Measurements from ENCODE around the gene ALG8. TPM values are rescaled to one million over a fixed set of nuclear protein-coding genes. Genes with fewer than 3 reads are reported as not detected.

The ALG8 gene
- total RNA-seq, 3 donors from 2014 or later (not counting 1 experiment from before 2014, with no cell fraction given), result 19.2 to 20.1 (median 19.8) TPM

DNA sequence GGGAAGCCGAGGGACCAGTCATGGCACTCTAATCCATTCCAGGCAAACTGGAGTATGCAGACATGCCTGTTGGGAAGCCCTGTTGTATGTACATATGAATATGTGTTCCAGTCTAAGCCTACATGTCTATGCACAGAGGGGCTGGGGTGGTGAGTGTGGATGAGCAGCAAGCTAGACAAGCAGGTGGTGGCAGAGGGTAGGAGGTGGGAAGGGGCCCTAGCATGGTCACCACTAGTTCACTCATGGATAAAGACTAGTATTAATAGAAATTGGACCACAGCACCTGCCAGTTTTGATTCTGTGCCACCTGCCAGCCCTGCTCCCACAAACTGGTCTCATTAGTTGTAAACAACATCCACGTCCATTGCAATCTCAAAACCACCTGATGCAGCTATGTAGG is 74.2 kb downstream of the ALG8 start:
- no peaks in the 10 kb centered on the region for H3K9me3 Mint-ChIP-seq
- H3K4me1 Mint-ChIP-seq, result peaks cover 4 to 7% of the 10 kb centered on the region in 2 donors
- intact Hi-C loops (cut with micrococcal nuclease), result no loop called here
- no peaks in the 10 kb centered on the region for H3K27me3 Mint-ChIP-seq (ENCODE audit: low read depth in 2 of 2)
- H3K27ac Mint-ChIP-seq, result no peak overlapping the region
- Histone ChIP-seq H3K4me1 (ENCODE audit: control insufficient read depth, insufficient read depth, low read length) (no peaks in the 10 kb centered on the region), H3K4me3 (ENCODE audit: low read length) (no peak overlapping the region), H3K9me3 (ENCODE audit: control insufficient read depth, insufficient read depth, low read length) (no peaks in the 10 kb centered on the region), H3K36me3 (ENCODE audit: control insufficient read depth, insufficient read depth, low read length) (peaks cover 19% of the 10 kb centered on the region), H3K27ac (ENCODE audit: low read length) (no peak overlapping the region), H3K27me3 (ENCODE audit: control insufficient read depth, insufficient read depth, low read length) (no peaks in the 10 kb centered on the region)
- ATAC-seq (no peak), DNase-seq (no peak)
- peaks cover 15% of the 10 kb centered on the region for H3K36me3 Mint-ChIP-seq
- WGBS (ENCODE audit: insufficient coverage), result 77% methylated on average over 2 of the region's 2 CpGs
- H3K4me3 Mint-ChIP-seq, result no peak overlapping the region
- TF ChIP-seq, protein P1, sequence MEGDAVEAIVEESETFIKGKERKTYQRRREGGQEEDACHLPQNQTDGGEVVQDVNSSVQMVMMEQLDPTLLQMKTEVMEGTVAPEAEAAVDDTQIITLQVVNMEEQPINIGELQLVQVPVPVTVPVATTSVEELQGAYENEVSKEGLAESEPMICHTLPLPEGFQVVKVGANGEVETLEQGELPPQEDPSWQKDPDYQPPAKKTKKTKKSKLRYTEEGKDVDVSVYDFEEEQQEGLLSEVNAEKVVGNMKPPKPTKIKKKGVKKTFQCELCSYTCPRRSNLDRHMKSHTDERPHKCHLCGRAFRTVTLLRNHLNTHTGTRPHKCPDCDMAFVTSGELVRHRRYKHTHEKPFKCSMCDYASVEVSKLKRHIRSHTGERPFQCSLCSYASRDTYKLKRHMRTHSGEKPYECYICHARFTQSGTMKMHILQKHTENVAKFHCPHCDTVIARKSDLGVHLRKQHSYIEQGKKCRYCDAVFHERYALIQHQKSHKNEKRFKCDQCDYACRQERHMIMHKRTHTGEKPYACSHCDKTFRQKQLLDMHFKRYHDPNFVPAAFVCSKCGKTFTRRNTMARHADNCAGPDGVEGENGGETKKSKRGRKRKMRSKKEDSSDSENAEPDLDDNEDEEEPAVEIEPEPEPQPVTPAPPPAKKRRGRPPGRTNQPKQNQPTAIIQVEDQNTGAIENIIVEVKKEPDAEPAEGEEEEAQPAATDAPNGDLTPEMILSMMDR (IDR thresholded peaks at IDR 0.05), result no peak

DNA sequence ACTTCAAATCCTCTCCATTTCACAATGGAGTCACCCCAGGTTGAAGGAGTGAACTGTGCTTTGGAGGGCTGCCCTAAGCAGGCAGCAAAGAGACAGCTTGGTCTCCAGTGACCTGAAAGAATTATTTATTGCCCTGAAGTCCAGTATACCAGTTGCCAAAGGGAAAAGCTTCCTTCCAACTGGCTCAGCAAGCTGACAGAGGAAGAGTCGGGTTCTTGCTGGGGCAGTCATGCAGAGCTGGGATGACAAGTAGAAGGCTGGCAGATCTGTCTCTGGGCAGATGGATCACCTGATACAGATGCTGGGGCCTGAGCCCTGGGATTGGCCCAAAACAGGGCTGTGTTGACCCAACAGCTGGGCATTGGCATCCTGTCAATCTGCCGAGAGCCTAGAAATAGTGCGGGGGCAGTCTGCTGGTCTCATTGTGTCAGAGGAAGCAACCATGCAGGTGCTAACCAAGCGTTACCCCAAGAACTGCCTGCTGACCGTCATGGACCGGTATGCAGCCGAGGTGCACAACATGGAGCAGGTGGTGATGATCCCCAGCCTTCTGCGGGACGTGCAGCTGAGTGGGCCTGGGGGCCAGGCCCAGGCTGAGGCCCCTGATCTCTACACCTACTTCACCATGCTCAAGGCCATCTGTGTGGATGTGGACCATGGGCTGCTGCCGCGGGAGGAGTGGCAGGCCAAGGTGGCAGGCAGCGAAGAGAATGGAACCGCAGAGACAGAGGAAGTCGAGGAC is 75.8 kb downstream of the ALG8 start, which contains the start of gene THRSP:
Gene THRSP (plus strand): TSS at position 422 of the 742 bp plus-strand sequence. CDS start 21 bp downstream, at position 443.
- peaks cover 8% of the 10 kb centered on the region for H3K36me3 Mint-ChIP-seq
- H3K27me3 Mint-ChIP-seq (ENCODE audit: low read depth in 2 of 2), result no peaks in the 10 kb centered on the region
- Histone ChIP-seq H3K9me3 (ENCODE audit: control insufficient read depth, insufficient read depth, low read length) (no peaks in the 10 kb centered on the region), H3K27ac (ENCODE audit: low read length) (no peak within 1 kb of the TSS), H3K4me1 (ENCODE audit: control insufficient read depth, insufficient read depth, low read length) (no peaks in the 10 kb centered on the region), H3K27me3 (ENCODE audit: control insufficient read depth, insufficient read depth, low read length) (no peaks in the 10 kb centered on the region), H3K4me3 (ENCODE audit: low read length) (no peak within 1 kb of the TSS), H3K36me3 (ENCODE audit: control insufficient read depth, insufficient read depth, low read length) (peaks cover 5% of the 10 kb centered on the region)
- H3K4me1 Mint-ChIP-seq, result peaks cover 0 to 4% of the 10 kb centered on the region in 2 donors
- ATAC-seq (no peak), DNase-seq (no peak)
- TF ChIP-seq, protein P1 (IDR thresholded peaks at IDR 0.05), result no peak
- intact Hi-C loops (cut with micrococcal nuclease), result no loop called here
- no peaks in the 10 kb centered on the region for H3K9me3 Mint-ChIP-seq
- 94% methylated on average over 14 of the region's 14 CpGs for WGBS (ENCODE audit: insufficient coverage)
- H3K27ac Mint-ChIP-seq, result no peak within 1 kb of the TSS
- H3K4me3 Mint-ChIP-seq, result no peak within 1 kb of the TSS

DNA sequence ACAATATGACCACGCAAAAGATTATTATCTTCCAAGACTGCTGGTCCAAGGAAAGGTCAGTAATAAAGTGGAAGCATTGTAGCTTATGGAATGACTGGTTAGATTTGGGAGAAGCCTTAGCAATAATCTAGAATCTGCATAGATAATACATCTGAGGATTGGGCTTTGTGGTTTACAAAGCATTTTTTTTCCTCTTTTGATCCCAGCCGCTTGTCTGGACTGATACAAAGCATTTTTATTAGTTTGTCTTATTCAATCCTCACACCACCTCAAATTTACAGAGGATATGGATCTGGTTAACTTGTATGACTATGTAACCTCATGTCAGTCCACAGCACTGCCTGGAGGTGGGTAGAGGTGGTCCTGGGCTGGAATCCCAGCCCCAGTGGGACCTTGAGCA is 76.8 kb downstream of the ALG8 start:
- H3K4me1 ChIP-seq (ENCODE audit: control insufficient read depth, insufficient read depth, low read length), result no peaks in the 10 kb centered on the region
- Mint-ChIP-seq H3K36me3 (peaks cover 4% of the 10 kb centered on the region), H3K4me1 (peaks cover 0 to 4% of the 10 kb centered on the region in 2 donors), H3K27me3 (ENCODE audit: low read depth in 2 of 2) (no peaks in the 10 kb centered on the region), H3K4me3 (no peak overlapping the region), H3K27ac (no peak overlapping the region), H3K9me3 (no peaks in the 10 kb centered on the region)
- peaks cover 1% of the 10 kb centered on the region for H3K36me3 ChIP-seq (ENCODE audit: control insufficient read depth, insufficient read depth, low read length)
- TF ChIP-seq, protein P1 (IDR thresholded peaks at IDR 0.05), result no peak
- no peak overlapping the region for H3K27ac ChIP-seq (ENCODE audit: low read length)
- DNase-seq (no peak), ATAC-seq (no peak)
- H3K9me3 ChIP-seq (ENCODE audit: control insufficient read depth, insufficient read depth, low read length), result no peaks in the 10 kb centered on the region
- H3K27me3 ChIP-seq (ENCODE audit: control insufficient read depth, insufficient read depth, low read length), result no peaks in the 10 kb centered on the region
- intact Hi-C loops (cut with micrococcal nuclease), result no loop called here
- WGBS (ENCODE audit: insufficient coverage), result 100% methylated on average over 1 of the region's 2 CpGs
- H3K4me3 ChIP-seq (ENCODE audit: low read length), result no peak overlapping the region

DNA sequence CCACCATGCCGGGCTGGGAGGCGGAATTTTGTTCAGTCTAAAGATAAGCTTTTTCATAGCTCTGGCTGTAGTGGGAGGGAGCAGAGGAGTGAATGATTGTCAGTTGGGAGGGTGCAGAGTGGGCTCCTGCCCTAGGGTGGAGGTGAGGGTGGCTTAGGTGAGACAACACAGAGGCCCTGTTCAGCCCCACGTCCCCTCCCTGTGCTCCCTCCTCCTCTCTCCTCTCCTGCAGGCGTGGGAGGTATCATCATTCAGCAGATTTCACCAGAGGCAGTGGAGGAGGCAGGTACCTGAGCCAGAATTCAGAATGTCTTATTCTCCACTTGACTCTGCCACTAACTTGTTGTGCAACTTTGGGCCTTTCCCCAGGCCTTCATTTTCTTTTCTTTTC is 77.5 kb downstream of the ALG8 start:
- H3K9me3 ChIP-seq (ENCODE audit: control insufficient read depth, insufficient read depth, low read length), result no peaks in the 10 kb centered on the region
- Mint-ChIP-seq H3K27me3 (ENCODE audit: low read depth in 2 of 2) (no peaks in the 10 kb centered on the region), H3K4me3 (no peak overlapping the region), H3K4me1 (peaks cover 0 to 4% of the 10 kb centered on the region in 2 donors), H3K36me3 (no peaks in the 10 kb centered on the region), H3K9me3 (no peaks in the 10 kb centered on the region), H3K27ac (no peak overlapping the region)
- DNase-seq (no peak), ATAC-seq (no peak)
- no peak overlapping the region for H3K4me3 ChIP-seq (ENCODE audit: low read length)
- H3K36me3 ChIP-seq (ENCODE audit: control insufficient read depth, insufficient read depth, low read length), result no peaks in the 10 kb centered on the region
- TF ChIP-seq, protein P1 (IDR thresholded peaks at IDR 0.05), result no peak
- intact Hi-C loops (cut with micrococcal nuclease), result no loop called here
- H3K4me1 ChIP-seq (ENCODE audit: control insufficient read depth, insufficient read depth, low read length), result no peaks in the 10 kb centered on the region
- H3K27ac ChIP-seq (ENCODE audit: low read length), result no peak overlapping the region
- H3K27me3 ChIP-seq (ENCODE audit: control insufficient read depth, insufficient read depth, low read length), result no peaks in the 10 kb centered on the region
- 75% methylated on average over 4 of the region's 4 CpGs for WGBS (ENCODE audit: insufficient coverage)
